Chondrocyte (in vitro differentiated cells): ENCODE results near the gene PARVB. TPM values are rescaled to one million over a fixed set of nuclear protein-coding genes. Genes with fewer than 3 reads are reported as not detected.

ENCODE experiments used
- DNase-seq: peaks from one replicate; pipeline ENCODE4 v3.0.0; 2021; ENCODE audit warnings: mixed read lengths, low spot score
- H3K27ac Mint-ChIP-seq: one replicate; pipeline ENCODE4 v1.8.0; 2021; ENCODE audit warnings: mild to moderate bottlenecking, moderate library complexity, mixed read lengths; ENCODE audit not compliant: unreplicated experiment
- H3K27me3 Mint-ChIP-seq: 2 replicates; pipeline ENCODE4 v1.8.0; 2021; ENCODE audit warnings: low read depth, mixed read lengths
- H3K36me3 Mint-ChIP-seq: 2 replicates; pipeline ENCODE4 v1.8.0; 2021; ENCODE audit warnings: low read depth, mixed read lengths
- H3K4me1 Mint-ChIP-seq: 2 replicates; pipeline ENCODE4 v1.8.0; 2021; ENCODE audit warnings: low read depth, mild to moderate bottlenecking, mixed read lengths
- H3K4me3 Mint-ChIP-seq: one replicate; pipeline ENCODE4 v1.8.0; 2021; ENCODE audit warnings: mild to moderate bottlenecking, moderate library complexity, mixed read lengths; ENCODE audit not compliant: unreplicated experiment
- H3K9me3 Mint-ChIP-seq: 2 replicates; pipeline ENCODE4 v1.8.0; 2021; ENCODE audit warnings: low read depth, mixed read lengths
- total RNA-seq: library from RNA; stranded (reverse); gene quantifications from 3 replicates; pipeline ENCODE4 v1.2.1, GENCODE V29; 2021
- TF ChIP-seq, protein P1 (sequence below): fragments of 200-600 bp; sonication (generic); IDR thresholded peaks from 2 replicates; pipeline ENCODE4 v1.5.0; 2021; ENCODE audit warnings: antibody characterized with exemption, mild to moderate bottlenecking, moderate library complexity

The PARVB gene
- total RNA-seq, 1 donor from 2014 or later, result 33.6 TPM

DNA sequence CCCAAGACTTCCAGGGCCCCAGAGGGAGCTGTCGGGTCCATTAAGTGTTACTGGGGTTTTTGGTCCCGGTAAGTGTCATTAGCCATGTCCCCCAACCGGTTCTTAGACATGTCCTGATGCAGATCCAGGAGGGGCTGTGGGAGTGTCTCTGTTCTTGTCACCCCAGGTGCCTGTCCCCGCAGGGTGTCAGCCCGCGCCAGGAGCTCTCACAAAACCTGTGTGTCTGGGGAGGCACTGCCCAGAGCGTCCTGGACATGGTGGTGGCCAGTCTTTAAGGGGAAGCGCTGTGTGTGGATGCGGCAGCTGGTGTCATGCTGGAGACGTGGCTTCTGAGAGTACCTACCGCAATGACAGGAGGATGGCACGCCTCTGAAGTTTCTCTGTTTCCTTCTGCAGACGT is 144.1 kb downstream of the PARVB start:
- DNase-seq, result no peak
- H3K36me3 Mint-ChIP-seq, result peaks cover 6% of the 10 kb centered on the region
- H3K9me3 Mint-ChIP-seq, result no peaks in the 10 kb centered on the region
- TF ChIP-seq, protein P1, sequence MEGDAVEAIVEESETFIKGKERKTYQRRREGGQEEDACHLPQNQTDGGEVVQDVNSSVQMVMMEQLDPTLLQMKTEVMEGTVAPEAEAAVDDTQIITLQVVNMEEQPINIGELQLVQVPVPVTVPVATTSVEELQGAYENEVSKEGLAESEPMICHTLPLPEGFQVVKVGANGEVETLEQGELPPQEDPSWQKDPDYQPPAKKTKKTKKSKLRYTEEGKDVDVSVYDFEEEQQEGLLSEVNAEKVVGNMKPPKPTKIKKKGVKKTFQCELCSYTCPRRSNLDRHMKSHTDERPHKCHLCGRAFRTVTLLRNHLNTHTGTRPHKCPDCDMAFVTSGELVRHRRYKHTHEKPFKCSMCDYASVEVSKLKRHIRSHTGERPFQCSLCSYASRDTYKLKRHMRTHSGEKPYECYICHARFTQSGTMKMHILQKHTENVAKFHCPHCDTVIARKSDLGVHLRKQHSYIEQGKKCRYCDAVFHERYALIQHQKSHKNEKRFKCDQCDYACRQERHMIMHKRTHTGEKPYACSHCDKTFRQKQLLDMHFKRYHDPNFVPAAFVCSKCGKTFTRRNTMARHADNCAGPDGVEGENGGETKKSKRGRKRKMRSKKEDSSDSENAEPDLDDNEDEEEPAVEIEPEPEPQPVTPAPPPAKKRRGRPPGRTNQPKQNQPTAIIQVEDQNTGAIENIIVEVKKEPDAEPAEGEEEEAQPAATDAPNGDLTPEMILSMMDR, result no peak
- H3K4me3 Mint-ChIP-seq, result no peak overlapping the region
- H3K4me1 Mint-ChIP-seq, result no peaks in the 10 kb centered on the region
- no peaks in the 10 kb centered on the region for H3K27me3 Mint-ChIP-seq
- no peak overlapping the region for H3K27ac Mint-ChIP-seq

DNA sequence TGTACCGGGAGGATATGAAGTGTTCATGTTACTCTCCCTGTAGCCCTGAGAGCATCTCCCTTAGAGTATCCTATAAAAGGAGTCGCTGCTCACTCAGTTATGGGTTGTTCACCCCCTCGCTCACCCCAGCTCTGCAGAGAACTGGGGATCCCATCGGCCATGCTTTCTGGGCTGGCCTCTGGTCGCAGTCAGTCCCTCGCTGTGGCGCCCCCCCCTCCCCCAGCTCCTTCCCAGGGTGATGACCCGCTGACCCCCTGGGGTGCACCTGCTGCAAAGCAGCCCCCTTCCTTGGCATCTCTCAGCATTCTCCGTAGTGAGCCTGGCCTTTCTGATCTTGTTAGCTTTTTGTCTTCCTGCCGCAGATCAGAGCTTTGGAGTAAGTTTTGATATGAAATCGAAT is 146.4 kb downstream of the PARVB start:
- no peak overlapping the region for H3K27ac Mint-ChIP-seq
- H3K9me3 Mint-ChIP-seq, result no peaks in the 10 kb centered on the region
- H3K4me3 Mint-ChIP-seq, result no peak overlapping the region
- TF ChIP-seq, protein P1, result no peak
- H3K27me3 Mint-ChIP-seq, result peaks cover 1% of the 10 kb centered on the region
- DNase-seq, result no peak
- H3K4me1 Mint-ChIP-seq, result no peaks in the 10 kb centered on the region
- H3K36me3 Mint-ChIP-seq, result peaks cover 3% of the 10 kb centered on the region

DNA sequence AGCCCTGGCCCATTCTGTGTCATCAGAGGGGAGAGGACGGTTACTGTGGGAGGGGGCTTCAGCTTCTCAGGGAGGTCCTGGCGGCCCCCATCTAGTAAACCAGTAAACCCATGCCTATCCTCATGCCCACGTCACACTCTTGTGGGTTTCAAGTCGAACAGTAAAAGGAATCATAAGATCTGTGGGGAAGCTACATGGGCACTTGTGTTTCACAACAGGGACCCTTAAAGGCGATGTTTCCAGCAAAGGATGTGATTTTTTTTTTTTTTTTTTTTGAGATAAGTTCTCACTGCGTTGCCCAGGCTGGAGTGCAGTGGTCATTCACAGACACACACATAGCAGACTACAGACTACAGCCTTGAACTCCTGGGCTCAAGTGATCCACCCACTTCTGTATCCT is 147.5 kb downstream of the PARVB start:
- Mint-ChIP-seq H3K4me3 (no peak overlapping the region), H3K9me3 (no peaks in the 10 kb centered on the region), H3K4me1 (no peaks in the 10 kb centered on the region), H3K27ac (no peak overlapping the region), H3K36me3 (peaks cover 3% of the 10 kb centered on the region), H3K27me3 (peaks cover 1% of the 10 kb centered on the region)
- no peak for DNase-seq
- TF ChIP-seq, protein P1, result no peak

DNA sequence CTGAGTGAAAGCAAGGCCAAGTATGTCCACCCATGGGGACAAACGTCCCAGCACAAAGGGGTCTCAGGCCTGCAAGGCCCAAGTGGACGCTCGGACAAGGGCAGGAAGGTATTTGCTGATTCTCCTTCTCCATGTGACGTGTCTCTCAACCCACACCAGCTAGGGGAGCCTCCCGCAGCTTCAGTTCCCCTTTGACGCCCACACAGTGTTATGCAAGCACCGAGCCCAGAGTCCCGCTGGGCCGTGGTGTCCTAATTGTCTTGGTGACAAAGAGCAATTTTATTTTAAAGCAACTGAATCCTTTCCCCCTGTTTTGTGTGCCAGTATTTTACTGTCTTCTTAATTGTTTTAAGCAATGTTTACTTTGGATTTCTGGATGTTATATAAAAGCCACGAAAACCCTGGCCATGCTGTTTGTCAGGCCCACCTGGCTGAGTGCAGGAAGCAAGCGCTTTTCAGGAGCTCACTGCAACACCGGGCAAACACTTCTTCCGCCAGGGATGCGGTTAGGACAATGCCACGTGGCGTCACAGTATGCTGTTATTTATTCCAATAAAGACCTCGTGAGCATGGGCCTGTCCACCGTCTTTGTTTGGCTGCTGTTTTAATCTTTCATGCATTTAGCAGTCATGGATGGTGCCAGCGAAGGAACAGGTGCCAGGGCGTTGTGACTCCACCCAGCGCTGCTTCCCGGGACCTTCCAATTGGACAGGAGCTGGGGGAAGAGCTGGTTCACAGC is 148.4 kb downstream of the PARVB start:
- Mint-ChIP-seq H3K4me3 (no peak overlapping the region), H3K27ac (no peak overlapping the region), H3K4me1 (no peaks in the 10 kb centered on the region), H3K36me3 (peaks cover 3% of the 10 kb centered on the region), H3K27me3 (peaks cover 1% of the 10 kb centered on the region), H3K9me3 (no peaks in the 10 kb centered on the region)
- TF ChIP-seq, protein P1, result no peak
- no peak for DNase-seq

DNA sequence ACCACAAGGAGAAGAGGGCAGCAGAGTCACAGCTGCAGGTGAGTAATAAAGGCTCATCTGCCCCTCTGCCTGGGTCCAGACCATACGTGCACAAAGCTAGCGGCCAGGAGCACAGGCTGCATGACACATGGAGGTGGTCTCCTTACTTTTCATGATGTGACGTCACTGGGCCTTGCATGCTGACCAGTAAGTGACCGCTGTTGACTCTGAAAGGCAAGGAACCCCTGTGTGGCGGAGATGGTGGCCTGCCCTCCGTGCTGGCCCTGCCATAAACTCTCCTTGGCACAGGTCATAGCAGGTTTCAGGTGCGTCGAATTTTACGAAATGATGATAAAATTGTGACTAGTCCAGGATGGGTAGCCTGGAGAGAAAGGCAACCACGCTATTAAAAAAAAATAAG is 149.1 kb downstream of the PARVB start:
- H3K4me1 Mint-ChIP-seq, result peaks cover 3% of the 10 kb centered on the region
- H3K27me3 Mint-ChIP-seq, result peaks cover 1% of the 10 kb centered on the region
- no peaks in the 10 kb centered on the region for H3K9me3 Mint-ChIP-seq
- no peak overlapping the region for H3K27ac Mint-ChIP-seq
- TF ChIP-seq, protein P1, result no peak
- H3K36me3 Mint-ChIP-seq, result peaks cover 3% of the 10 kb centered on the region
- no peak overlapping the region for H3K4me3 Mint-ChIP-seq
- no peak for DNase-seq
